Endothelial cell of umbilical vein (primary cell): ENCODE results near the gene SLCO2B1. TPM values are rescaled to one million over a fixed set of nuclear protein-coding genes. Genes with fewer than 3 reads are reported as not detected.

ENCODE experiments used
- BruUV-seq: library from RNA; stranded (reverse); fragments of 400-500 nt; replicated peaks from 2 replicates; lab custom pipeline; 2021; lab: Mats Ljungman, UMichigan
- CTCF ChIA-PET: fragments of 300-600, 350-600 bp; sonication (Branson Sonifier 250); formaldehyde crosslinking; loops from one replicate; lab custom pipeline; 2021; ENCODE audit warnings: antibody characterized with exemption, inconsistent platforms; lab: Charles Lee
- POLR2A ChIA-PET: fragments of 300-600, 350-600 bp; sonication (Branson Sonifier 250); formaldehyde crosslinking; loops from one replicate; lab custom pipeline; 2021; ENCODE audit warnings: antibody characterized with exemption, inconsistent platforms; lab: Charles Lee
- DNase-seq: peaks from one replicate; pipeline ENCODE4 v3.0.0-alpha.2; 2011; ENCODE audit warnings: low read depth, low spot score
- FAIRE-seq: peaks from 2 replicates; lab custom pipeline; 2011; peaks lifted over from hg19 to GRCh38; lab: Jason Lieb, UNC
- H2AFZ ChIP-seq: 2 replicates; pipeline ENCODE4 v1.6.0; 2012; ENCODE audit warnings: low read depth, low read length, control low read depth, inconsistent platforms
- H3K27ac ChIP-seq: 2 replicates; pipeline ENCODE4 v1.5.1; 2011; ENCODE audit warnings: low read depth, mild to moderate bottlenecking, control low read depth, low read length, moderate library complexity; ENCODE audit not compliant: insufficient read depth
- H3K27me3 ChIP-seq, 2 experiments: 2 replicates each; pipeline versions ENCODE4 v1.6.0 to v1.6.1; 2011; ENCODE audit warnings: low read length in 2 of 2, mixed read lengths in 1 of 2; ENCODE audit not compliant: control insufficient read depth in 2 of 2, insufficient read depth in 2 of 2
- H3K36me3 ChIP-seq, 2 experiments: 2 replicates in 1 of 2; 3 replicates in 1 of 2; pipeline ENCODE4 v1.5.1; 2011; ENCODE audit warnings: low read length in 2 of 2, mild to moderate bottlenecking in 1 of 2, moderate library complexity in 1 of 2; ENCODE audit not compliant: control insufficient read depth in 2 of 2, insufficient read depth in 2 of 2; ENCODE audit errors: extremely low read depth in 1 of 2
- H3K4me1 ChIP-seq: 3 replicates; pipeline ENCODE4 v1.5.1; 2011; ENCODE audit warnings: mild to moderate bottlenecking, low read length; ENCODE audit not compliant: control insufficient read depth, insufficient read depth; ENCODE audit errors: extremely low read depth
- H3K4me2 ChIP-seq: 2 replicates; pipeline ENCODE4 v1.6.1; 2011; ENCODE audit warnings: low read length, control low read depth, mixed read lengths; ENCODE audit not compliant: insufficient read depth
- H3K4me3 ChIP-seq, 3 experiments: fragments of 200-600 bp in 1 of 3; sonication (generic), shearing (Covaris generic) in 1 of 3; replicated peaks in 1 of 3; 2 replicates each; pipeline ENCODE4 v1.5.1; 2011 to 2016; ENCODE audit warnings: control low read depth in 3 of 3, low read length in 3 of 3, mild to moderate bottlenecking in 2 of 3, inconsistent platforms in 1 of 3, low read depth in 1 of 3, moderate library complexity in 1 of 3; ENCODE audit not compliant: insufficient read depth in 1 of 3
- H3K79me2 ChIP-seq: 2 replicates; pipeline ENCODE4 v1.6.0; 2012; ENCODE audit warnings: low read length, inconsistent platforms; ENCODE audit not compliant: control insufficient read depth, insufficient read depth
- H3K9ac ChIP-seq: replicated peaks from 2 replicates; pipeline ENCODE3; 2011; ENCODE audit warnings: low read length, control low read depth; ENCODE audit not compliant: insufficient read depth; ENCODE audit errors: extremely low read depth
- H3K9me1 ChIP-seq: replicated peaks from 3 replicates; pipeline ENCODE4 v1.6.0; 2011; ENCODE audit warnings: mild to moderate bottlenecking, low read length; ENCODE audit not compliant: control insufficient read depth, insufficient read depth; ENCODE audit errors: extremely low read depth
- H3K9me3 ChIP-seq: replicated peaks from 2 replicates; pipeline ENCODE4 v1.5.1; 2012; ENCODE audit warnings: low read length, inconsistent platforms; ENCODE audit not compliant: control insufficient read depth, insufficient read depth
- H4K20me1 ChIP-seq: replicated peaks from 2 replicates; pipeline ENCODE3; 2011; ENCODE audit warnings: mild to moderate bottlenecking, low read length; ENCODE audit not compliant: control insufficient read depth, insufficient read depth; ENCODE audit errors: extremely low read depth
- FOS ChIP-seq: IDR thresholded peaks from 2 replicates; pipeline ENCODE4 v1.6.1; 2011; ENCODE audit warnings: mild to moderate bottlenecking, low read length, moderate library complexity, borderline replicate concordance; ENCODE audit not compliant: insufficient read depth
- GATA2 ChIP-seq: IDR thresholded peaks from 2 replicates; pipeline ENCODE4 v1.7.0; 2011; ENCODE audit warnings: low read depth, mild to moderate bottlenecking, moderate library complexity, mixed read lengths, low read length; ENCODE audit not compliant: insufficient read length, insufficient read depth
- JUN ChIP-seq: IDR thresholded peaks from 2 replicates; pipeline ENCODE4 v1.6.1; 2011; ENCODE audit warnings: borderline replicate concordance, low read depth; ENCODE audit not compliant: insufficient read length, insufficient read depth
- POLR2A ChIP-seq: IDR thresholded peaks from 2 replicates; pipeline ENCODE4 v1.6.1; 2012; ENCODE audit warnings: low read depth, mild to moderate bottlenecking, control low read depth, low read length
- dilution Hi-C: fragments of 300-500 bp; cut with MboI; formaldehyde crosslinking; loops from one replicate; pipeline ENCODE4 v1.15.0; 2019; ENCODE audit warnings: low sequenced_read_pairs; ENCODE audit not compliant: extremely low pct_ligation_motif_present
- intact Hi-C: fragments of 100-400 bp; cut with micrococcal nuclease; formaldehyde crosslinking; loops from one replicate; pipeline ENCODE4 v1.10.0; 2022
- polyA plus RNA-seq, 4 experiments: library from polyadenylated mRNA; depleted of rRNA in 3 of 4; stranded (reverse) in 3 of 4; unstranded in 1 of 4; fragments of >200 nt; gene quantifications; 2 replicates each; pipeline versions ENCODE4 v1.2.1 to v1.2.3, GENCODE V29; 2011 to 2012; ENCODE audit warnings: missing spikeins in 1 of 4
- total RNA-seq: library from RNA; stranded (reverse); gene quantifications from 2 replicates; pipeline ENCODE4 v1.2.3, GENCODE V29; 2021
- TF ChIP-seq, protein P1 (sequence below): IDR thresholded peaks from 2 replicates; pipeline ENCODE4 v1.6.1; 2011; ENCODE audit not compliant: insufficient read depth, insufficient read length
- TF ChIP-seq, protein P2 (sequence below), 2 donors: IDR thresholded peaks; 1 replicate in 1 of 2; 2 replicates in 1 of 2; pipeline ENCODE4 v1.5.1; 2011; ENCODE audit warnings: low read length in 2 of 2, mild to moderate bottlenecking in 2 of 2, moderate library complexity in 2 of 2, control low read depth in 1 of 2, inconsistent platforms in 1 of 2, low read depth in 1 of 2; ENCODE audit not compliant: insufficient read depth in 1 of 2; ENCODE audit errors: extremely low read depth in 1 of 2

The SLCO2B1 gene
- total and polyA plus RNA-seq, 2 donors (not counting 3 experiments of a cell fraction or from before 2014, with no cell fraction given) = 0.04 TPM; not detected in 1

DNA sequence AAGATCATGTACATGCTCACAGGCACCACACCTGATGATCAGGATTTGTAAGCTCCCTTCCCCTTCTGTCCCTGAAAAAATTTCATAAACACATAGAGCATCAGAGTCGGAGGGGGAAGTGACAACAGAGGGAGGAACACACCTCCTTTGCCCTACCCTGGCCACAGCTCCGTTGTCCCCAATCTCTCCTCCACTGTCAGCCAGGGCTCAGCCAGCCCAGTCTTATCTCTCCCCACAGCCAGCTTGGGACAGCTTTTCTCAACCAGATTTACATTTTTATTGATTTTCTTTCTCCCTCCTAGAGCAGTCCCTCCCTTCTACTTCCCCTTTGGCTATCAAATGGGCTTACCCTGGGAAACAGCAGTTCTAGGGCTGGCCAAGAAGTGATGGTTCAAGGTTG, 57.5 kb downstream of the SLCO2B1 start:
- no peaks in the 10 kb centered on the region for H3K9me1 ChIP-seq
- no peak for FAIRE-seq
- DNase-seq = no peak
- dilution Hi-C loops = no loop called here
- no peak overlapping the region for H2AFZ ChIP-seq
- no peak overlapping the region for H3K4me2 ChIP-seq
- TF ChIP-seq FOS (no peak), JUN (no peak)
- TF ChIP-seq, protein P1, sequence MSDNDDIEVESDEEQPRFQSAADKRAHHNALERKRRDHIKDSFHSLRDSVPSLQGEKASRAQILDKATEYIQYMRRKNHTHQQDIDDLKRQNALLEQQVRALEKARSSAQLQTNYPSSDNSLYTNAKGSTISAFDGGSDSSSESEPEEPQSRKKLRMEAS = no peak
- TF ChIP-seq, protein P2, sequence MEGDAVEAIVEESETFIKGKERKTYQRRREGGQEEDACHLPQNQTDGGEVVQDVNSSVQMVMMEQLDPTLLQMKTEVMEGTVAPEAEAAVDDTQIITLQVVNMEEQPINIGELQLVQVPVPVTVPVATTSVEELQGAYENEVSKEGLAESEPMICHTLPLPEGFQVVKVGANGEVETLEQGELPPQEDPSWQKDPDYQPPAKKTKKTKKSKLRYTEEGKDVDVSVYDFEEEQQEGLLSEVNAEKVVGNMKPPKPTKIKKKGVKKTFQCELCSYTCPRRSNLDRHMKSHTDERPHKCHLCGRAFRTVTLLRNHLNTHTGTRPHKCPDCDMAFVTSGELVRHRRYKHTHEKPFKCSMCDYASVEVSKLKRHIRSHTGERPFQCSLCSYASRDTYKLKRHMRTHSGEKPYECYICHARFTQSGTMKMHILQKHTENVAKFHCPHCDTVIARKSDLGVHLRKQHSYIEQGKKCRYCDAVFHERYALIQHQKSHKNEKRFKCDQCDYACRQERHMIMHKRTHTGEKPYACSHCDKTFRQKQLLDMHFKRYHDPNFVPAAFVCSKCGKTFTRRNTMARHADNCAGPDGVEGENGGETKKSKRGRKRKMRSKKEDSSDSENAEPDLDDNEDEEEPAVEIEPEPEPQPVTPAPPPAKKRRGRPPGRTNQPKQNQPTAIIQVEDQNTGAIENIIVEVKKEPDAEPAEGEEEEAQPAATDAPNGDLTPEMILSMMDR (IDR thresholded peaks at IDR 0.05; ENCODE audit: extremely low read depth in 1 of 2, insufficient read depth in 1 of 2, low read depth in 1 of 2, low read length in 2 of 2) = no peak
- no peaks in the 10 kb centered on the region for H4K20me1 ChIP-seq
- CTCF ChIA-PET = interaction anchor here (1.0 to 10.9 kb wide), 4 partner anchors 33 to 186 kb away, joined by 3 to 1202 read pairs (median 5); partner anchors contain the start of gene TPBGL
- H3K27ac ChIP-seq = no peak overlapping the region
- BruUV-seq = no TSS peak
- intact Hi-C loops = no loop called here
- no peak overlapping the region for H3K4me3 ChIP-seq
- H3K36me3 ChIP-seq = no peaks in the 10 kb centered on the region
- H3K79me2 ChIP-seq = no peaks in the 10 kb centered on the region
- H3K9ac ChIP-seq = no peak overlapping the region
- H3K9me3 ChIP-seq = no peaks in the 10 kb centered on the region
- peaks cover 16% of the 10 kb centered on the region in 2 experiments for H3K27me3 ChIP-seq
- no peaks in the 10 kb centered on the region for H3K4me1 ChIP-seq
- POLR2A ChIA-PET = no interaction called here

DNA sequence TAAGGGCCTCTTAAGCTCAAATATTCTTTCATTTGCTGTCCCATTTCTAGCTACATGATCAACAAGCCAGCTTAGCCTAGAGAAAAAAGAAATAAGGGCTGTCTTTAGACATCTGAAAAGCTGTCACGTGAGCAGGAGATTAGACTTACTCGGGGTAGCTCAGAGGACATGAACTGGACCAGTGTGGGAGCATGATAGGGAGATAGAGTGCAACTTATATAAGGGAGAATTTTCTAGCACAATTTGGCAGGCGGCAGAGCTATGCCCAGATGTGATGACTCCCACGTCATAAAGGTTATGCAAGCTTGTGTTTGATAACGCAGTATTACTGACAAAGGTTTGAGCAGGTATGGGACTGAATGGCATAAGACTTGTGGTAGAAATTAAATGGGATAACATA, 61.5 kb downstream of the SLCO2B1 start:
- no peak overlapping the region for H3K4me2 ChIP-seq
- no peak overlapping the region for H2AFZ ChIP-seq
- FAIRE-seq = no peak
- CTCF ChIA-PET = interaction anchor here (0.7 to 2.6 kb wide), 7 partner anchors 9 to 190 kb away, joined by 3 to 12 read pairs (median 6); partner anchors contain the start of gene TPBGL
- POLR2A ChIA-PET = no interaction called here
- no peaks in the 10 kb centered on the region for H4K20me1 ChIP-seq
- H3K4me1 ChIP-seq = no peaks in the 10 kb centered on the region
- H3K9me3 ChIP-seq = no peaks in the 10 kb centered on the region
- BruUV-seq = no TSS peak
- H3K9ac ChIP-seq = no peak overlapping the region
- H3K27ac ChIP-seq = no peak overlapping the region
- H3K9me1 ChIP-seq = no peaks in the 10 kb centered on the region
- H3K4me3 ChIP-seq = no peak overlapping the region
- H3K79me2 ChIP-seq = no peaks in the 10 kb centered on the region
- no peak for DNase-seq
- dilution Hi-C loops = no loop called here
- TF ChIP-seq FOS (no peak), POLR2A (no peak), GATA2 (no peak)
- intact Hi-C loops = no loop called here
- peaks cover 15% of the 10 kb centered on the region in 2 experiments for H3K27me3 ChIP-seq
- no peaks in the 10 kb centered on the region for H3K36me3 ChIP-seq
